ENCODE measurements around the gene RBMS3. TPM values are rescaled to one million over a fixed set of nuclear protein-coding genes. Genes with fewer than 3 reads are reported as not detected.

The RBMS3 gene
- total RNA-seq, 1 donor from 2014 or later = 47.6 TPM

GRCh38 chr3:29525254-29525881 lies 244.5 kb downstream of the RBMS3 start:
- no peaks in the 10 kb centered on the region for H3K27me3 Mint-ChIP-seq (ENCODE audit: low read depth)
- no peaks in the 10 kb centered on the region for H3K9me3 Mint-ChIP-seq (ENCODE audit: low read depth)
- TF ChIP-seq CTCF (IDR thresholded peaks at IDR 0.05) = no peak
- H3K36me3 Mint-ChIP-seq (ENCODE audit: low read depth) = no peaks in the 10 kb centered on the region
- peaks cover 39% of the 10 kb centered on the region for H3K4me1 Mint-ChIP-seq (ENCODE audit: low read depth)
- no peak for DNase-seq (ENCODE audit: low spot score)
- peak overlapping the region; percentile 66 for H3K27ac Mint-ChIP-seq (ENCODE audit: unreplicated experiment)
- H3K4me3 Mint-ChIP-seq (ENCODE audit: unreplicated experiment) = no peak overlapping the region

- Mint-ChIP-seq H3K4me3 (ENCODE audit: unreplicated experiment) (no peak overlapping the region), H3K27me3 (ENCODE audit: low read depth) (no peaks in the 10 kb centered on the region), H3K27ac (ENCODE audit: unreplicated experiment) (no peak overlapping the region), H3K9me3 (ENCODE audit: low read depth) (no peaks in the 10 kb centered on the region), H3K4me1 (ENCODE audit: low read depth) (peaks cover 25% of the 10 kb centered on the region), H3K36me3 (ENCODE audit: low read depth) (peaks cover 2% of the 10 kb centered on the region)
- DNase-seq (ENCODE audit: low spot score) = no peak
- TF ChIP-seq CTCF (IDR thresholded peaks at IDR 0.05) = no peak
Measured at GRCh38 chr3:29527246-29527645, 246.4 kb downstream of the RBMS3 start.

GRCh38 chr3:29531644-29532043 lies 250.8 kb downstream of the RBMS3 start:
- TF ChIP-seq CTCF (IDR thresholded peaks at IDR 0.05) = no peak
- DNase-seq (ENCODE audit: low spot score) = no peak
- peaks cover 2% of the 10 kb centered on the region for H3K36me3 Mint-ChIP-seq (ENCODE audit: low read depth)
- no peak overlapping the region for H3K4me3 Mint-ChIP-seq (ENCODE audit: unreplicated experiment)
- no peak overlapping the region for H3K27ac Mint-ChIP-seq (ENCODE audit: unreplicated experiment)
- H3K4me1 Mint-ChIP-seq (ENCODE audit: low read depth) = peaks cover 8% of the 10 kb centered on the region
- H3K9me3 Mint-ChIP-seq (ENCODE audit: low read depth) = no peaks in the 10 kb centered on the region
- H3K27me3 Mint-ChIP-seq (ENCODE audit: low read depth) = no peaks in the 10 kb centered on the region

GRCh38 chr3:29532473-29532872 lies 251.6 kb downstream of the RBMS3 start:
- no peak for DNase-seq (ENCODE audit: low spot score)
- Mint-ChIP-seq H3K27me3 (ENCODE audit: low read depth) (no peaks in the 10 kb centered on the region), H3K36me3 (ENCODE audit: low read depth) (peaks cover 2% of the 10 kb centered on the region), H3K4me1 (ENCODE audit: low read depth) (peaks cover 6% of the 10 kb centered on the region), H3K9me3 (ENCODE audit: low read depth) (no peaks in the 10 kb centered on the region), H3K27ac (ENCODE audit: unreplicated experiment) (no peak overlapping the region), H3K4me3 (ENCODE audit: unreplicated experiment) (no peak overlapping the region)
- peak; percentile 40 for TF ChIP-seq CTCF (IDR thresholded peaks at IDR 0.05)

- Mint-ChIP-seq H3K4me3 (ENCODE audit: unreplicated experiment) (no peak overlapping the region), H3K9me3 (ENCODE audit: low read depth) (no peaks in the 10 kb centered on the region), H3K27me3 (ENCODE audit: low read depth) (no peaks in the 10 kb centered on the region), H3K36me3 (ENCODE audit: low read depth) (peaks cover 2% of the 10 kb centered on the region), H3K4me1 (ENCODE audit: low read depth) (peaks cover 11% of the 10 kb centered on the region), H3K27ac (ENCODE audit: unreplicated experiment) (no peak overlapping the region)
- DNase-seq (ENCODE audit: low spot score) = no peak
- no peak for TF ChIP-seq CTCF (IDR thresholded peaks at IDR 0.05)
Measured at GRCh38 chr3:29534006-29534405, 253.1 kb downstream of the RBMS3 start.
